Lung (tissue), 12 donors: Measurements from ENCODE around the gene GPATCH1. TPM values are rescaled to one million over a fixed set of nuclear protein-coding genes. Genes with fewer than 3 reads are reported as not detected.

Source experiments
- ATAC-seq: fragments of 200-7000 bp; cut with Tn5 transposase; one replicate; pipeline ENCODE4 v1.9.1; 2020; ENCODE audit warnings: moderate number of reproducible peaks; ENCODE audit not compliant: insufficient read depth, low FRiP score
- DNase-seq, 3 donors: peaks; one replicate each; pipeline ENCODE4 v3.0.0-alpha.2; 2013 to 2017
- H3K27ac ChIP-seq, 2 donors: one replicate each; pipeline ENCODE4 v1.5.1; 2013; ENCODE audit warnings: mild to moderate bottlenecking in 2 of 2, moderate library complexity in 2 of 2, control low read depth in 1 of 2, inconsistent platforms in 1 of 2, low read depth in 1 of 2, low read length in 1 of 2
- H3K27me3 ChIP-seq, 3 donors: one replicate each; pipeline ENCODE4 v1.5.1; 2013; ENCODE audit warnings: low read length in 2 of 3; ENCODE audit not compliant: control insufficient read depth in 3 of 3, insufficient read depth in 3 of 3
- H3K36me3 ChIP-seq, 4 donors: one replicate each; pipeline ENCODE4 v1.5.1; 2013; ENCODE audit warnings: low read length in 4 of 4, mild to moderate bottlenecking in 1 of 4, moderate library complexity in 1 of 4; ENCODE audit not compliant: control insufficient read depth in 4 of 4, insufficient read depth in 4 of 4
- H3K4me1 ChIP-seq, 5 donors: one replicate each; pipeline ENCODE4 v1.5.1; 2013; ENCODE audit warnings: low read length in 5 of 5, mild to moderate bottlenecking in 2 of 5, moderate library complexity in 1 of 5; ENCODE audit not compliant: control insufficient read depth in 5 of 5, insufficient read depth in 5 of 5
- H3K4me3 ChIP-seq: one replicate; pipeline ENCODE4 v1.5.1; 2013; ENCODE audit warnings: mild to moderate bottlenecking, control low read depth, moderate library complexity
- H3K9ac ChIP-seq, 2 donors: one replicate each; pipeline ENCODE4 v1.5.1; 2013; ENCODE audit warnings: low read length in 2 of 2, control low read depth in 1 of 2; ENCODE audit not compliant: insufficient read depth in 1 of 2
- H3K9me3 ChIP-seq, 4 donors: one replicate each; pipeline ENCODE4 v1.5.1; 2013; ENCODE audit warnings: low read length in 3 of 4, mild to moderate bottlenecking in 1 of 4, moderate library complexity in 1 of 4; ENCODE audit not compliant: control insufficient read depth in 4 of 4, insufficient read depth in 3 of 4
- WGBS, 2 donors: extraction: QIAGEN DNeasy Blood & Tissue Kit; methylation state at CpG; one replicate each; pipeline ENCODE4 v1.1.7; 2013; 5-methylcytosine and 5-hydroxymethylcytosine counted together
- polyA plus RNA-seq, 2 donors: library from polyadenylated mRNA; stranded (reverse); fragments of 200-250 nt; gene quantifications; one replicate each; pipeline ENCODE4 v1.2.1, GENCODE V29; 2013
- total RNA-seq, 2 donors: library from RNA; depleted of rRNA in 1 of 2; stranded (reverse); fragments of >200 nt in 1 of 2; gene quantifications; one replicate each; pipeline ENCODE4 v1.2.1, GENCODE V29; 2014 to 2021
- TF ChIP-seq, protein P1 (sequence below): IDR thresholded peaks from 2 replicates; pipeline ENCODE4 v1.5.1; 2012; ENCODE audit warnings: mild to moderate bottlenecking; ENCODE audit errors: control extremely low read depth, extremely low read depth
- donor health status: control.
- donor health status: control.
- donor health status: Bipolar disorder and iron deficiency.
- donor health status: healthy.
- donor health status: DM: yes; HTN: yes; CAD: no.

The GPATCH1 gene
- total and polyA plus RNA-seq, 4 donors, result 3.8 to 12.3 (median 6.0) TPM

DNA sequence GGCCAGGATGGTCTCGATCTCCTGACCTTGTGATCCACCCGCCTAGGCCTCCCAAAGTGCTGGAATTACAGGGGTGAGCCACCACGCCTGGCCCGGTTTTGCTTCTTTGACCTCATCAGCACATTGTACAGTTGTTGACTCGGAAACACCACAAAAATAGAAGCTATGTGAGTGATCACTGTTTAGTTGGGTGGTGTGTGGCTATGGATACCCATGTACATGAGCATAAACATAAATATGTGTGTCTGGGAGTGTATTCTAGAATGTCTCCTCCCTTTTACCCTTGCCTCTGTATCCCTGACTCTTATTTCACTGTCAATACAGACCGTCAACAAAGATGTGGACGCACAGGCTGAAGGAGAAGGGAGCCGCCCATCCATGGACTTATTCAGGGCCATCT is 36.5 kb downstream of the GPATCH1 start:
- Histone ChIP-seq H3K9me3 (no peaks in the 10 kb centered on the region), H3K4me3 (no peak overlapping the region), H3K4me1 (no peaks in the 10 kb centered on the region), H3K9ac (no peak overlapping the region), H3K27ac (no peak overlapping the region), H3K36me3 (peaks cover 14 to 27% (median 17%) of the 10 kb centered on the region in 4 donors), H3K27me3 (no peaks in the 10 kb centered on the region)
- ATAC-seq (no peak), DNase-seq (no peak)
- TF ChIP-seq, protein P1, sequence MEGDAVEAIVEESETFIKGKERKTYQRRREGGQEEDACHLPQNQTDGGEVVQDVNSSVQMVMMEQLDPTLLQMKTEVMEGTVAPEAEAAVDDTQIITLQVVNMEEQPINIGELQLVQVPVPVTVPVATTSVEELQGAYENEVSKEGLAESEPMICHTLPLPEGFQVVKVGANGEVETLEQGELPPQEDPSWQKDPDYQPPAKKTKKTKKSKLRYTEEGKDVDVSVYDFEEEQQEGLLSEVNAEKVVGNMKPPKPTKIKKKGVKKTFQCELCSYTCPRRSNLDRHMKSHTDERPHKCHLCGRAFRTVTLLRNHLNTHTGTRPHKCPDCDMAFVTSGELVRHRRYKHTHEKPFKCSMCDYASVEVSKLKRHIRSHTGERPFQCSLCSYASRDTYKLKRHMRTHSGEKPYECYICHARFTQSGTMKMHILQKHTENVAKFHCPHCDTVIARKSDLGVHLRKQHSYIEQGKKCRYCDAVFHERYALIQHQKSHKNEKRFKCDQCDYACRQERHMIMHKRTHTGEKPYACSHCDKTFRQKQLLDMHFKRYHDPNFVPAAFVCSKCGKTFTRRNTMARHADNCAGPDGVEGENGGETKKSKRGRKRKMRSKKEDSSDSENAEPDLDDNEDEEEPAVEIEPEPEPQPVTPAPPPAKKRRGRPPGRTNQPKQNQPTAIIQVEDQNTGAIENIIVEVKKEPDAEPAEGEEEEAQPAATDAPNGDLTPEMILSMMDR, result no peak
- WGBS, 2 donors, result 85 to 93% methylated on average over 8 of the region's 8 CpGs

DNA sequence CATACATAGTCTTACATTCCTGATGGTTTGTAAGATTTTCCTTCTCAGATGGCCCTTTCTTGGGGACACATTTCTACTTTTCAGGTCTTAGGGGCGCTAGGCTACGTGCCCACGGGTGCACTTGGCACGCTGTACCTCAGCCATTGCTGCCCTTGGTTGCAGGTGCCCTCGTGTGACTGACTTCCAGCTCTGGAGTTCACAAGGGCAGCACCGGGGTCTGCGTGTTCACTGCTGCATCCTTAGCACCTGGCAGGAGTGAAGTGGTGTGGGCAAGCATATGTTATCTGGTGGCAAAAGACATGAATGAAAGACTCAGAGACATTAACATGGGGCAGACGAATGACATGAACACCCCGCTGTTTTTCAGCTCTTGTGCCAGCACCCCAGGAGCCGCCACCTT is 37.7 kb downstream of the GPATCH1 start:
- Histone ChIP-seq H3K4me3 (no peak overlapping the region), H3K9me3 (no peaks in the 10 kb centered on the region), H3K27ac (no peak overlapping the region), H3K36me3 (peaks cover 13 to 24% (median 16%) of the 10 kb centered on the region in 4 donors), H3K4me1 (no peaks in the 10 kb centered on the region), H3K9ac (no peak overlapping the region), H3K27me3 (no peaks in the 10 kb centered on the region)
- TF ChIP-seq, protein P1, result no peak
- no peak for DNase-seq
- no peak for ATAC-seq
- 96 to 98% methylated on average over 10 of the region's 10 CpGs for WGBS, 2 donors

DNA sequence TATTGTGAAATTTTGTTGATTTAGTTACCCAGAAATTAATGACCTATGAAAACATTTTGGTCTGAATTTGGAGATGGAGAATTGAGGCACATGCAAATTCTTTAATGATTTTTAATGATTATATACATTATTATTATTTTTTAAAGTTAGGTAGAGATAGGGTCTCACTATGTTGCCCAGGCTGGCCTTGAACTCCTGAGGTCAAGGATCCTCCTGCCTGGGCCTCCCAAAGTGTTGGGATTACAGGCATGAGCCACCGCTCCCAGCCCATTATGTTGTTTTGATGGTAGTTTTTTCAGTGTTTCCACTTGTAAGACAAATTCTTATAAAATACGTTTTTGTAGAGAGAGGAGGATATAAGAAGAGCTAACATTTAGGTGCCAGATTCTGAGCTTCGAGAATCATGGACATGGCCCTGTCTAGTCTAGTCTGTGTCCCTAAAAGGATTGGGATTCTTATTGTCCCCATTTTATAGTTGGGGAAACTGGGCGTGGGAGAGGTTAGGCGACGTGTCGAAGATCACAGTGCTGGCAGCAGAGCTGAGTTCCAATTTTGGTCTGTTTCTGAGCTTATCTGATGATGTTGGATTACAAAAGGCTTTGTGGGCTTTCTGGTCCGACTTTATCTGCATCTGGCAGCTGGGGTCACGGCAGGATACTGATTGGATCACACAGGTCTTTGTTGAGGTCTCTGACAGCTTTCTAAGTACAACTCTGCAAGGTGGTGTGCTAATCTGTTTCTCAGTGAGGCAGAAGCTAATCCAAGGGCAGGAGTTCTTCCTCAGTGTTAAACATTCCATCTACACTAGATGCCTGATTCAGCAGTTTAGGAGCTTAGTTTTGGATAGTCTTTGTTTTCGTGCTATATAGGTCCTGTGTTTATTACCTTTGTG is 43.5 kb downstream of the GPATCH1 start:
- no peak overlapping the region for H3K27ac ChIP-seq
- no peak overlapping the region for H3K4me3 ChIP-seq
- DNase-seq, result no peak
- TF ChIP-seq, protein P1, result no peak
- H3K36me3 ChIP-seq, result peaks cover 0 to 14% (median 7%) of the 10 kb centered on the region in 4 donors
- no peaks in the 10 kb centered on the region for H3K4me1 ChIP-seq
- H3K27me3 ChIP-seq, result no peaks in the 10 kb centered on the region
- ATAC-seq, result no peak
- H3K9me3 ChIP-seq, result no peaks in the 10 kb centered on the region
- H3K9ac ChIP-seq, result no peak overlapping the region
- WGBS, 2 donors, result 82% methylated on average over 10 of the region's 10 CpGs
